ENCODE data around the gene F2RL2.

The F2RL2 gene

GRCh38 chr5:76622973-76623596 lies at the start of gene F2RL2:
Gene F2RL2, minus strand, starts transcription at chr5:76623403. Its CDS starts 173 bp downstream, at chr5:76623230.
- DNase-seq (ENCODE audit: low read depth): peak; percentile 85

- no peak for DNase-seq (ENCODE audit: low read depth)
These were observed 49.0 kb upstream of the F2RL2 start for GRCh38 chr5:76672242-76672641.

- no peak for DNase-seq (ENCODE audit: low read depth)
These were observed 47.3 kb upstream of the F2RL2 start for GRCh38 chr5:76670508-76670907.

GRCh38 chr5:76669245-76669644 lies 46.0 kb upstream of the F2RL2 start:
- no peak for DNase-seq (ENCODE audit: low read depth)

- DNase-seq (ENCODE audit: low read depth): no peak
These were observed 44.3 kb upstream of the F2RL2 start for GRCh38 chr5:76667495-76667894.

GRCh38 chr5:76664079-76664478 lies 40.9 kb upstream of the F2RL2 start:
- no peak for DNase-seq (ENCODE audit: low read depth)

GRCh38 chr5:76663573-76663972 lies 40.4 kb upstream of the F2RL2 start:
- no peak for DNase-seq (ENCODE audit: low read depth)

GRCh38 chr5:76662521-76662920 lies 39.3 kb upstream of the F2RL2 start:
- DNase-seq (ENCODE audit: low read depth): no peak

- peak; percentile 62 for DNase-seq (ENCODE audit: low read depth)
These were observed 37.2 kb upstream of the F2RL2 start for GRCh38 chr5:76660360-76660759.

GRCh38 chr5:76657683-76658311 lies 34.6 kb upstream of the F2RL2 start:
- no peak for DNase-seq (ENCODE audit: low read depth)

- no peak for DNase-seq (ENCODE audit: low read depth)
These were observed 33.9 kb upstream of the F2RL2 start for GRCh38 chr5:76657091-76657490.

- DNase-seq (ENCODE audit: low read depth): no peak
These were observed 29.7 kb upstream of the F2RL2 start for GRCh38 chr5:76652809-76653414.

GRCh38 chr5:76649140-76649539 lies 25.9 kb upstream of the F2RL2 start:
- DNase-seq (ENCODE audit: low read depth): no peak

GRCh38 chr5:76643371-76643770 lies 20.2 kb upstream of the F2RL2 start:
- DNase-seq (ENCODE audit: low read depth): no peak

- peak; percentile 50 for DNase-seq (ENCODE audit: low read depth)
These were observed 19.3 kb upstream of the F2RL2 start for GRCh38 chr5:76642390-76643040.

- DNase-seq (ENCODE audit: low read depth): peak; percentile 77
These were observed 18.4 kb upstream of the F2RL2 start for GRCh38 chr5:76641514-76642120.

GRCh38 chr5:76638479-76638878 lies 15.3 kb upstream of the F2RL2 start:
- DNase-seq (ENCODE audit: low read depth): no peak

GRCh38 chr5:76637490-76637889 lies 14.3 kb upstream of the F2RL2 start:
- no peak for DNase-seq (ENCODE audit: low read depth)

- no peak for DNase-seq (ENCODE audit: low read depth)
These were observed 11.5 kb upstream of the F2RL2 start for GRCh38 chr5:76634661-76635060.

- no peak for DNase-seq (ENCODE audit: low read depth)
These were observed 3.5 kb upstream of the F2RL2 start for GRCh38 chr5:76626738-76627137.

GRCh38 chr5:76625087-76625815 lies 2.0 kb upstream of the F2RL2 start:
- no peak for DNase-seq (ENCODE audit: low read depth)

GRCh38 chr5:76622076-76622475 lies 1.1 kb downstream of the F2RL2 start:
- no peak for DNase-seq (ENCODE audit: low read depth)

Data from EH (cell line).